Stimulated activated CD8-positive, alpha-beta memory T cell treated with anti-CD3 and anti-CD28 coated beads, Interleukin-15, amount 100 ng/mL, for 4 hours (primary cell): ENCODE results near the gene CWC15.
"Not testable (repeated sequence)": the region's sequence is repeated elsewhere in the genome, so short reads cannot be mapped to it uniquely, and the experiment has no call there.

Experiments
- DNase-seq, 2 donors: peaks; one replicate each; pipeline ENCODE4 v3.0.0-alpha.2; 2020; ENCODE audit warnings: low read depth in 2 of 2

Gene CWC15

GRCh38 chr11:94954753-94955152 is 18.6 kb downstream of the CWC15 start:
- no peak for DNase-seq

- DNase-seq = no peak
These were observed 25.2 kb downstream of the CWC15 start for GRCh38 chr11:94948070-94948617.

- DNase-seq = no peak
These were observed 26.5 kb downstream of the CWC15 start for GRCh38 chr11:94946812-94947211.

DNA sequence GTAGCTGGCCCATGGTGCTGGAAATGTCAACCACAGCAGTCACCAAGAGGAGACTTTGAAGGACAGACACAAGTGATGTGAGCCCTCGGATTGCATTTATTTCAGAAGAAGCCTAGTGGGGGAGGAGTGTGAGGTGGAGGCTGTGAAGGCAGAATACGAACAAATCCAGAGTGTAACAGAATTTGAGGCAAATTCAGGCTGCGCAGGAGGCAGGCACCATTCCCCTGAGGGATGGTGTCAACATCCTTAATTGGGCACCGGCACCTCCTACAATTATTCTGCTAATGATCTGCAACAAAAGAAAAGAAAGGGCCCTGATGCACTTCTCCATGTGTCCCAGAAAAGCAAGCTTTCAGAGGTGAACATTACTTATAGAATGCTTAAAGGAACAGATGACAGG is 32.2 kb downstream of the CWC15 start:
- DNase-seq = no peak

GRCh38 chr11:94939346-94939745 is 34.0 kb downstream of the CWC15 start:
- no peak for DNase-seq

DNA sequence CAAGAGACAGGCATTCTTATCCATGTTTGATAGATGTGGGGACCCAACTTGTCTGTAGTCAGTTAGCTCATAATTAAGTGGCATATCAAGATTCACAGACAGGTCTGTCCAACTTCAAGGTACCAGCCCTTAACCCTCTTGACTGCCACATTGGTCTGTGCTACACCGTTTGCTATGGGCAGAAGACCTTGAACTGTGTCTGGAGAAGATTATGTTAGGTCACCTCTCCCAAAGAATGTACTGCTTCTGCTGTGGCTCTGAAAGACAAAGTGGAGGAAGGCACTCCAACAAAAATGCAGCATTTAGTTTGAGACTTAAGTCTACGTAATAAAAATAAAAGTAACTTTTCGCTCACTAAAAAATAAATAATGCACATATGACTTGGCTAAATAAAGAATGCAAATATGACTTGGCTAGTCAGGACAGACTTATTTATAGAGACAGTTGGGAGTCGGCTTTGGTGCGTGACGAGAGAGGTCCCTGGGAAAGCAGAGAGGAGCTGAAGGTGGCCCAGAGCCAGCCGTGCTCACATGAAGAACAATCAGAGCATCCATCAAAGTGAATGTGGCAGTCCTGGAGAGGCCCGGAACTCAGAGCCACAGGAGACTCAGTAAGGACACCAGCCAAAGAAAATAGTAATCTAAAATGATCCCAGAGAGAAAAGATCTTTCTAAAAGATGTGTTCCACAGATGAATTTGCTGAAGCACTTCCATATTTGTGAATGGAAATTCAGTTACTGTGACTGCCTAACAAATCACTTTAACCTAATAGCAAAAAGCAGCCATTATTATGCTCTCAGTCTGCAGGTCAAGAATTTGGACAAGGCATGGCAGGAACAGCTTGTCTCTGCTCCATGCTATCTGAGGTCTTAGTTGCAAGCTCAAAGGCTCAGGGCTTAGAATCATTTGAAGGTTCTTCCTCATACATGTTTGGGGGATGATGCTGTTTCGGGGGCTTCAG is 35.0 kb downstream of the CWC15 start:
- DNase-seq = no peak

DNA sequence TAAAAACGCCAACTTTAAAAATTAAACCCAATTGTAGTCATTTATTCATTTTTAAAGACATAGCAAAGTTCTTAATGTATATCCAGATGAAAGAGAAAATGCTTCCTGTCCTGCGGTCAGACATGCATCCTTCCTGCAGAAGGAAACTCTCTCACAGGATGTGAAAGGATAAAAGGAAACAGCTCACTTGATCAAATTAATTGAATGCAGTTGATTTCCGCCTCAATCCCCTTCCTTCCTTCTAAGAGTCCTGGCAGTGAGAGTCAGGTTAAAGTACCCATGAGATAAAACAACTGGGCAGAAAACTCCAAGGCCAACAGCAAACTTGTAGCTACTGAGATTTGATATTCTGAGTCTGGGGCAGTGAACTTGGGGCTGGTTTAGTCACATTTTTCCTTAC is 38.5 kb downstream of the CWC15 start:
- no peak for DNase-seq

DNA sequence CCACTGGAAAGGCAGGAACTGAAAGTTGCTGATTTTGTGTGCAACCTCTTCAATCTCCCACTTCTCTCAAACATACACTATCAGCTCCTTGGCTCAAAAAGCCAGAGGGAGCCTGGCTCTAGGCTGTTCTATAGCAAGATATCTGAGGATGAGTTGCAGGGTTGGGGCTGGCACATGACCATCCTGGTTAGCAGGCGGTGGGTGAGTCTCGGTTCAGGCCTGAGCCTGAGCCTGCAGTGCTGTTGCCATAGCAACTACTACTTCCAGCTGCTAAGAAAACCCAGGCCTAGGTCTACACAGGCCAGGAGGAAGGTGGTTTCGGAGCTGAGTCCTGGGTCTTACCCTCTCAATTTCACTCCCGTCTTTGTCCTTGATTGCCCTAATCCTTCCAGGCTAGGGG is 39.0 kb downstream of the CWC15 start:
- no peak for DNase-seq

GRCh38 chr11:94933223-94934130 is 39.9 kb downstream of the CWC15 start:
- DNase-seq = no peak

- no peak for DNase-seq
These were observed 40.9 kb downstream of the CWC15 start for GRCh38 chr11:94932503-94932902.

DNA sequence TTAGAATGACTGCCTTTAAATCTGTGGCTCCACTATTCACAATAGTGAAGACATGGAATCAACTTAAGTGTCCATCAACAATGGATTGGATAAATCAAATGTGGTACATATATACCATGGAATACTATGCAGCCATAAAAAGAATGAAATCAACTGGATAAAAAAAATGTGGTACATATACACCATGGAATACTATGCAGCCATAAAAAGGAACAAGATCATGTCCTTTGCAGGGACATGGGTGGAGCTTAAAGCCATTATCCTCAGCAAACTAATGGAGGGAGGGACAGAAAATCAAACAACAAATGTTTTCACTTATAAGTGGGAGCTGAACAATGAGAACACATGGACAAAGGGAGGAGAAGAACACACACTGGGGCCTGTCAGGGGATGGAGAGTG is 41.3 kb downstream of the CWC15 start:
- not testable (repeated sequence) for DNase-seq

- DNase-seq = no peak
These were observed 45.0 kb downstream of the CWC15 start for GRCh38 chr11:94928117-94928990.

DNA sequence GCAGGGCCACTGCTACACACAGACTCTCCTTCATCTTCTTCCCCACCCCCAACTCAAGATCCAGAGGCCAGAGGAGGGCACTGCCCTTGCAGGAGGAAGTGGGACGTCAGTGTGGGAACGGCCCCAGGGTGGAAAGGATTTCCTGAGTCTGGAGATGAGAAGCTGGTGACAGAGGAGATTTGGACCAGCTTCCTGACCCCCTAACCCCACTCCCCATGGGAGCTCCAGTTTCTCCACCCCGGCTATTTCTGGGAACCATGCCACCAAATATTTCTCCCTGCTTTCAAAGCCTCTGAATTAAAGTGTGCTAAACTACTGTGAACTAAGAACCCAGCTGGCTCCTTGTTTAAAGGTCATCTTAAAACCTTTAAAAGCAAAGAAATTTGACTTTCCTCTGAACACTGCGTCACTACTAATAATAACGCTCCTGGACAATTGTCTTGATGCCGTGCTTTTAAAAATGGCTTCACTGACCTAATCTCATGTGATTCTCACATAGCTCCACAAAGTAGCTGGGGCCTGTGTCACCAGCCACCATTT is 46.6 kb downstream of the CWC15 start:
- no peak for DNase-seq

GRCh38 chr11:94926271-94926625 is 47.1 kb downstream of the CWC15 start:
- no peak for DNase-seq

DNA sequence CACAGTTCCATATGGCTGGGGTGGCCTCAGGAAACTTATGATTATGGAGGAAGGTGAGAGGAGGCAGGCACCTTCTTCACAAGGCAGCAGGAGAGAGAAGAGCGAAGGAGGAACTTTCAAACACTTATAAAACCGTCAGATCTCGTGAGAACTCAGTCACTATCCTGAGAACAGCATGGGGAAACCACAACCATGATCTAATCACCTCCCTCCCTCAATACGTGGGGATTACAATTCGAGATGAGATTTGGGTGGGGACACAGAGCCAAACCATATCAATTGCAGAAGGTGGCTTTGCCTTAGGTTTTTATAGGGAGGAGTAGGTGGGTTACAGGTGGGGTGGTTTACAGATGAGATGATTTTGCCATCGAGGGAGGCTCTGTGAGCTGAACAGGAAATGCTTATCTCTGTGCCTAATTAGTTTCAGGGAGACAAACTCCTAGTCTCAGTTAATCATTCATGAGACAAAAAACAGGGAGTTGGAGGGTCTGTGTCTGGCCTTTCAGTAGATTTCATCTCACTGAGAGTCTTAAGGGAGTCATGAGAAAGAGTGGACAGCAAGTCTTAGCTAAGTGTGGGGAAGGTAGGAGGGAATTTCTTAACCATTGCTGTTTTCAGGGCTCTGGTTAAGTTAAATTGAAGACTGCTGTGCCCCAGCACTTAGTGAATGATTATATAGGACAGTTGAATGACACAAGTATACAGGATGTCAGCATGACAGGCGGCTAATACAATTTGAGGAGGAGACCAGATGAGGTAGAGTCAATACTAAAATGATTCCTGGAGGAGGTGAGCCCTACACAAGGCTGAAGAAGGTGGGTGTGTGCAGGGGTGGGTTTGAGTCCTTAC is 47.7 kb downstream of the CWC15 start:
- no peak for DNase-seq

DNA sequence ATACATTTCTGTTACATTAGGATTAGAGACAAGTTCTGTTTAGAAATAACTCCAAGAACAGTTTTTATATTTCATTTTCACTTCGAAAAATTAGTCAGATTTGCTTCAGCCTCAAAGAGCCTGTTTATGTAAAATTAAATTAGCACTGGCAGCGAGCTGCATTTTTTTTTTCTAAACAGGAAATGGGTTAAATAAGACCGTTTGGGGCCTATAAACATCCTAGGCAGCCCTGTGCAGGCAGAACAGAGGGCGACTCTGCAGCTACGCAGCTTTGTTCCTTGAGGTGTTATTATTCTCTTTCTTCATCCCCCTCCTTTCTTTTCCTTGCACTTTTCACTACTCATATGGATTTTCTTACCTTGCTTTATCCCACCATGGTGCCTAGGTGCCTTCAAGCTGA is 48.7 kb downstream of the CWC15 start:
- DNase-seq = no peak

DNA sequence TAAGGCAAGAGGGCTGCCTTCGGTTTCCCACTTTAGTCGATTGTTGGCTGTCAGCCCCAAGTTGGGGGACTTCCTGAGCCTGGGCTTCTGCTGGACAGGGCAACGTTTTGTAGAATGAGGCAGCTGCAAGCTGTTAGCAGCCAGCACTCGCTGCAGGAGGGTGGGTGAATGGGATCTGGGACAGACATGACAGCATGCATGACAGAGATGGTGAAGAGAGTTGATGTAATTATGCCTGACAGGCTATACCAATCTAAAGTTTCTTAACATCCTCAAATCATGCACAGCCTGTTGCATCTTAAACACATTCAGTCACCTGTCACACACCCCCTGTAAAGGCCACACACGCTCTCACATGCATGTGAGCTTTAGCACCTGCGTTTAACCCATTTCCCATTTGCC is 49.2 kb downstream of the CWC15 start:
- DNase-seq = no peak

DNA sequence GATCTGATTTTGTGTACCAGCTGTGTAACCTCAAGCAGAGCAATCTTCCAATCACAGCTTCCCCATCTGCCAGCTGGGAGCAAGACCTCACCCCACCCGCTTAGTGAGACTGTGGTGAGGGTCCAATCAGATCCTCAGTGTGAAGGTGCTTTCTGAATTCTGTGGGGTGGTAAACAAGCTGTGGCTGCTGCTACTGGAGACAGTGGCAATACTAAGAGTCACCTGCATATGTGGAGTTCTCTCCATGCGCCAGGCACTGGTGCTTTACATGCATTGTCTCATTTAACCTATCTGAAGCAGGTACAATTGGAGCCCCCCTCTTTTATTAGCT is 50.4 kb downstream of the CWC15 start:
- no peak for DNase-seq

- no peak for DNase-seq
These were observed 50.9 kb downstream of the CWC15 start for GRCh38 chr11:94922321-94923003.

DNA sequence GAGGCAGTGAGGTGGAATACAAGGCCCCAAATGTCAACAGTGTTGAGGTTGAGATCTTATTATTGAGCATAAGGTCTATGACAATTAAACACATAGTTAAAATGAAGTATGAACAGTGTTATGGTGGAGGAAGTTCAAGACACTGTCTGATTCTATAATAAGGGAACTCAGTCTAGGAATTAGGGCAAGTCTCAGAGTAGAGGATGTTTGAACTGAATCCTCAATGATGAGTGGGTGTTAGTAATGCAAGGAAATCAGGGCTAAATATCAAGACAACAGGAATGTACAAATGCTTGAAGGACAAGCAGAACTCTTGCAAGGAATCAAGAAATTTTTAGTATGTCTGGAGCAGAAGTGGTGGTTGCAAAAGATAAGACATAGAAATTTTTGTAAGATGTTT is 53.0 kb downstream of the CWC15 start:
- no peak for DNase-seq
